Measurements from ENCODE around the gene RIOK1. TPM values are rescaled to one million over a fixed set of nuclear protein-coding genes. Genes with fewer than 3 reads are reported as not detected.

The RIOK1 gene
- total RNA-seq, 1 donor from 2014 or later, result 25.6 TPM

GRCh38 chr6:7409740-7410139 lies 20.1 kb downstream of the RIOK1 start:
- DNase-seq (ENCODE audit: low spot score), result no peak

- no peak for DNase-seq (ENCODE audit: low spot score)
Measured at GRCh38 chr6:7410851-7411250, 21.2 kb downstream of the RIOK1 start.

- no peak for DNase-seq (ENCODE audit: low spot score)
Measured at GRCh38 chr6:7411328-7411727, 21.7 kb downstream of the RIOK1 start.

GRCh38 chr6:7413151-7413823 lies 23.7 kb downstream of the RIOK1 start:
- no peak for DNase-seq (ENCODE audit: low spot score)

GRCh38 chr6:7414811-7415210 lies 25.2 kb downstream of the RIOK1 start:
- no peak for DNase-seq (ENCODE audit: low spot score)

GRCh38 chr6:7417684-7418083 lies 28.1 kb downstream of the RIOK1 start:
- DNase-seq (ENCODE audit: low spot score), result no peak

GRCh38 chr6:7418238-7418905 lies 28.8 kb downstream of the RIOK1 start:
- no peak for DNase-seq (ENCODE audit: low spot score)

- no peak for DNase-seq (ENCODE audit: low spot score)
Measured at GRCh38 chr6:7419065-7419464, 29.5 kb downstream of the RIOK1 start.

- no peak for DNase-seq (ENCODE audit: low spot score)
Measured at GRCh38 chr6:7421066-7421465, 31.5 kb downstream of the RIOK1 start.

GRCh38 chr6:7424058-7424457 lies 34.5 kb downstream of the RIOK1 start:
- DNase-seq (ENCODE audit: low spot score), result no peak

GRCh38 chr6:7424967-7425807 lies 35.6 kb downstream of the RIOK1 start:
- no peak for DNase-seq (ENCODE audit: low spot score)

GRCh38 chr6:7425808-7426190 lies 36.2 kb downstream of the RIOK1 start:
- no peak for DNase-seq (ENCODE audit: low spot score)

GRCh38 chr6:7426447-7427169 lies 37.0 kb downstream of the RIOK1 start:
- no peak for DNase-seq (ENCODE audit: low spot score)

- DNase-seq (ENCODE audit: low spot score), result no peak
Measured at GRCh38 chr6:7431313-7431673, 41.7 kb downstream of the RIOK1 start.

- no peak for DNase-seq (ENCODE audit: low spot score)
Measured at GRCh38 chr6:7431674-7432390, 42.2 kb downstream of the RIOK1 start.

GRCh38 chr6:7432391-7433120 lies 42.9 kb downstream of the RIOK1 start:
- no peak for DNase-seq (ENCODE audit: low spot score)

- no peak for DNase-seq (ENCODE audit: low spot score)
Measured at GRCh38 chr6:7433121-7433617, 43.6 kb downstream of the RIOK1 start.

GRCh38 chr6:7434672-7435071 lies 45.1 kb downstream of the RIOK1 start:
- DNase-seq (ENCODE audit: low spot score), result no peak

GRCh38 chr6:7438011-7438410 lies 48.4 kb downstream of the RIOK1 start:
- DNase-seq (ENCODE audit: low spot score), result no peak

GRCh38 chr6:7439228-7439627 lies 49.6 kb downstream of the RIOK1 start:
- no peak for DNase-seq (ENCODE audit: low spot score)

GRCh38 chr6:7440476-7440875 lies 50.9 kb downstream of the RIOK1 start:
- DNase-seq (ENCODE audit: low spot score), result no peak
